ENCODE measurements around the gene RBKS. TPM values are rescaled to one million over a fixed set of nuclear protein-coding genes. Genes with fewer than 3 reads are reported as not detected.
A peak's percentile ranks its signal among the peaks of the same experiment; 100 is the strongest.

The RBKS gene
- total and polyA plus RNA-seq, 2 of the 13 experiments (the other 11 are each of a cell fraction or from before 2014, with no cell fraction given): 7.7 to 8.3 TPM

- TF ChIP-seq SMAD1 (CRISPR knock-in tag; IDR thresholded peaks at IDR 0.05; ENCODE audit: borderline replicate concordance, low read depth) (peak; percentile 100), KAT7 (CRISPR knock-in tag; IDR thresholded peaks at IDR 0.05; ENCODE audit: borderline replicate concordance) (peak; percentile 82; the same call in 1 of the 2 replicates), FOXC1 (CRISPR knock-in tag; IDR thresholded peaks at IDR 0.05; ENCODE audit: borderline replicate concordance) (no peak; the same call in none of the 2 replicates), MED13 (CRISPR knock-in tag; IDR thresholded peaks at IDR 0.05) (no peak), MIER2 (CRISPR knock-in tag; IDR thresholded peaks at IDR 0.05) (peak; percentile 80), KAT2B (IDR thresholded peaks at IDR 0.05; ENCODE audit: borderline replicate concordance, low read depth, low read length) (no peak), PBX2 (CRISPR knock-in tag; IDR thresholded peaks at IDR 0.05) (no peak), ISL2 (CRISPR knock-in tag; IDR thresholded peaks at IDR 0.05) (peak; percentile 36; the same call in 1 of the 2 replicates), ZNF430 (CRISPR knock-in tag; IDR thresholded peaks at IDR 0.05) (peak; percentile 19; the same call in 1 of the 2 replicates), ATF1 (CRISPR knock-in tag; IDR thresholded peaks at IDR 0.05) (no peak), SNRNP70 (IDR thresholded peaks at IDR 0.05; ENCODE audit: low read depth, low read length) (no peak), ZHX1 (CRISPR knock-in tag; IDR thresholded peaks at IDR 0.05; ENCODE audit: low read depth) (peak; percentile 76; the same call in 1 of the 2 replicates), NFE2L1 (CRISPR knock-in tag; IDR thresholded peaks at IDR 0.05; ENCODE audit: borderline replicate concordance) (peak; percentile 88; the same call in 1 of the 2 replicates), MIXL1 (CRISPR knock-in tag; IDR thresholded peaks at IDR 0.05) (0 out of 2 replicates have a peak, but pooled peaks have one; percentile 17), THRA (CRISPR knock-in tag; IDR thresholded peaks at IDR 0.05; ENCODE audit: borderline replicate concordance) (peak; percentile 35; the same call in 1 of the 2 replicates), SUZ12 (IDR thresholded peaks at IDR 0.05; ENCODE audit: low read depth, low read length) (no peak), TARDBP (CRISPR knock-in tag; IDR thresholded peaks at IDR 0.05) (peak; percentile 99), HDAC1 (CRISPR knock-in tag; IDR thresholded peaks at IDR 0.05) (peak; percentile 98), CSRNP2 (CRISPR knock-in tag; conservative IDR thresholded peaks at IDR 0.05; ENCODE audit: low read depth) (no peak)
- TF ChIP-seq, protein P1, sequence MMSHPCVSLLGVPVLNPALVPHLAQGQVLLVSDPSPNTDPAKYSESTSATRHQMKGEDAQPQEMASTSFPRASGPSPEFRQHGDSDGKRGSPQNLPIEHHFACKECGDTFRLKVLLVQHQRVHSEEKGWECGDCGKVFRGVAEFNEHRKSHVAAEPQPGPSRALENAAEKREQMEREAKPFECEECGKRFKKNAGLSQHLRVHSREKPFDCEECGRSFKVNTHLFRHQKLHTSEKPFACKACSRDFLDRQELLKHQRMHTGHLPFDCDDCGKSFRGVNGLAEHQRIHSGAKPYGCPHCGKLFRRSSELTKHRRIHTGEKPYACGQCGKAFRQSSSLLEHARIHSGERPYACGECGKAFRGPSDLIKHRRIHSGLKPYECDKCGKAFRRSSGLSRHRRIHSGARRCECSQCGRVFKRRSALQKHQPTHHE (CRISPR knock-in tag; IDR thresholded peaks at IDR 0.05; ENCODE audit: borderline replicate concordance): no peak; the same call in 1 of the 2 replicates
- TF ChIP-seq, protein P2, sequence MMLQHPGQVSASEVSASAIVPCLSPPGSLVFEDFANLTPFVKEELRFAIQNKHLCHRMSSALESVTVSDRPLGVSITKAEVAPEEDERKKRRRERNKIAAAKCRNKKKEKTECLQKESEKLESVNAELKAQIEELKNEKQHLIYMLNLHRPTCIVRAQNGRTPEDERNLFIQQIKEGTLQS (CRISPR knock-in tag; IDR thresholded peaks at IDR 0.05): no peak
These were observed at the start of gene RBKS, which contains the start of gene BABAM2 (continued) for GRCh38 chr2:27890146-27890923.

Measured in HepG2 (cell line).